PC-9 (cell line): ENCODE data around the gene SYCP2. TPM values are rescaled to one million over a fixed set of nuclear protein-coding genes. Genes with fewer than 3 reads are reported as not detected.

ENCODE experiments used
- BruUV-seq: library from RNA; stranded (reverse); fragments of 400-500 nt; replicated peaks from 2 replicates; lab custom pipeline; 2021; lab: Mats Ljungman, UMichigan
- CTCF ChIA-PET: fragments of 300-600 bp; sonication (Branson Sonifier 250); formaldehyde crosslinking; loops from one replicate; lab custom pipeline; 2022; ENCODE audit warnings: antibody characterized with exemption; lab: Charles Lee
- POLR2A ChIA-PET: fragments of 300-600 bp; sonication (Branson Sonifier 250); formaldehyde crosslinking; loops from one replicate; lab custom pipeline; 2022; ENCODE audit warnings: antibody characterized with exemption; ENCODE audit not compliant: unreplicated experiment; lab: Charles Lee
- DNase-seq, 2 experiments: peaks; one replicate each; pipeline versions ENCODE4 v3.0.0 to v3.0.0-alpha.2; 2015 to 2022; ENCODE audit warnings: mixed read lengths in 1 of 2
- H2AFZ ChIP-seq: fragments of 200-600 bp; sonication (generic); 2 replicates; pipeline ENCODE4 v1.8.1; 2017; ENCODE audit warnings: antibody characterized with exemption
- H3F3A ChIP-seq: fragments of 200-600 bp; sonication (generic); 2 replicates; pipeline ENCODE4 v1.8.1; 2017; ENCODE audit warnings: antibody characterized with exemption, mild to moderate bottlenecking, low read depth; ENCODE audit not compliant: insufficient read depth
- H3K27ac ChIP-seq: fragments of 200-600 bp; sonication (generic); 2 replicates; pipeline ENCODE4 v1.6.1; 2016; ENCODE audit warnings: mixed run types
- H3K27me3 ChIP-seq: fragments of 200-600 bp; sonication (generic); 2 replicates; pipeline ENCODE4 v1.6.1; 2016; ENCODE audit warnings: low read depth, mixed run types; ENCODE audit not compliant: insufficient read depth
- H3K36me3 ChIP-seq: fragments of 200-600 bp; sonication (generic); 2 replicates; pipeline ENCODE4 v1.6.1; 2016; ENCODE audit warnings: low read depth, mixed run types
- H3K4me1 ChIP-seq: fragments of 200-600 bp; sonication (generic); replicated peaks from 2 replicates; pipeline ENCODE4 v1.6.1; 2016; ENCODE audit warnings: mixed run types; ENCODE audit not compliant: insufficient read depth
- H3K4me2 ChIP-seq: fragments of 200-600 bp; sonication (generic); 2 replicates; pipeline ENCODE4 v1.6.1; 2017; ENCODE audit warnings: mixed run types
- H3K4me3 ChIP-seq: fragments of 200-600 bp; sonication (generic); 2 replicates; pipeline ENCODE4 v1.6.1; 2016; ENCODE audit warnings: mixed run types
- H3K79me2 ChIP-seq: fragments of 200-600 bp; sonication (generic); 2 replicates; pipeline ENCODE4 v1.6.1; 2017; ENCODE audit warnings: low read depth, mixed run types
- H3K9me2 ChIP-seq: fragments of 200-600 bp; sonication (generic); 2 replicates; pipeline ENCODE4 v1.8.1; 2017; ENCODE audit warnings: mild to moderate bottlenecking; ENCODE audit not compliant: insufficient read depth
- H3K9me3 ChIP-seq: fragments of 200-600 bp; sonication (generic); 2 replicates; pipeline ENCODE4 v1.8.1; 2016; ENCODE audit warnings: low read depth; ENCODE audit not compliant: insufficient read depth
- H4K20me1 ChIP-seq: fragments of 200-600 bp; sonication (generic); 2 replicates; pipeline ENCODE4 v1.8.1; 2017; ENCODE audit not compliant: insufficient read depth
- CTCF ChIP-seq: fragments of 200-600 bp; sonication (generic); conservative IDR thresholded peaks from 2 replicates; pipeline ENCODE4 v1.6.1; 2017; ENCODE audit warnings: mixed run types, antibody characterized with exemption, mild to moderate bottlenecking, moderate library complexity
- EZH2 ChIP-seq: fragments of 200-600 bp; sonication (generic); IDR thresholded peaks from 2 replicates; pipeline ENCODE4 v1.8.0; 2017; ENCODE audit warnings: antibody characterized with exemption, low read depth
- intact Hi-C: fragments of 100-400 bp; cut with micrococcal nuclease; formaldehyde crosslinking; loops from one replicate; pipeline ENCODE4 v1.10.0; 2022; ENCODE audit not compliant: unreplicated experiment
- total RNA-seq: library from RNA; stranded (reverse); gene quantifications from 2 replicates; pipeline ENCODE4 v1.2.3, GENCODE V29; 2021

SYCP2 gene
- total RNA-seq, 1 experiment from 2014 or later: 1.8 TPM

GRCh38 chr20:59850018-59850641 lies 83.3 kb downstream of the SYCP2 start:
- no peak overlapping the region for H3K27ac ChIP-seq
- no TSS peak for BruUV-seq
- ChIA-PET CTCF (interaction anchor here (0.6 to 3.5 kb wide), 4 partner anchors 13 to 99 kb away, joined by 3 to 42 read pairs (median 4); no protein-coding TSS in a partner anchor), POLR2A (interaction anchor here (0.6 kb wide), 1 partner anchor 1170 kb away, joined by 3 read pairs; no protein-coding TSS in a partner anchor)
- H3K27me3 ChIP-seq: no peaks in the 10 kb centered on the region
- TF ChIP-seq CTCF (peak; percentile 92), EZH2 (no peak)
- no peaks in the 10 kb centered on the region for H3K79me2 ChIP-seq
- peaks cover 17% of the 10 kb centered on the region for H3K4me1 ChIP-seq
- no peaks in the 10 kb centered on the region for H3K36me3 ChIP-seq
- H4K20me1 ChIP-seq: no peaks in the 10 kb centered on the region
- H3K4me3 ChIP-seq: no peak overlapping the region
- no peak for DNase-seq
- intact Hi-C loops: loop anchor here (1.0 kb wide), 2 partner anchors 67 to 252 kb away; no protein-coding TSS in a partner anchor
- no peaks in the 10 kb centered on the region for H3K9me2 ChIP-seq
- H2AFZ ChIP-seq: no peak overlapping the region
- H3F3A ChIP-seq: peaks cover 16% of the 10 kb centered on the region; the same call in 1 of the 2 replicates
- H3K4me2 ChIP-seq: no peak overlapping the region
- no peaks in the 10 kb centered on the region for H3K9me3 ChIP-seq

- intact Hi-C loops: loop anchor here (10.0 kb wide), 1 partner anchor 207 kb away; no protein-coding TSS in a partner anchor
- Histone ChIP-seq H2AFZ (no peak overlapping the region), H3K27ac (no peak overlapping the region), H3K4me2 (no peak overlapping the region), H3K27me3 (no peaks in the 10 kb centered on the region), H3K79me2 (no peaks in the 10 kb centered on the region), H3K4me3 (no peak overlapping the region), H3K36me3 (no peaks in the 10 kb centered on the region), H3K4me1 (peaks cover 27% of the 10 kb centered on the region), H4K20me1 (no peaks in the 10 kb centered on the region), H3F3A (peaks cover 18% of the 10 kb centered on the region; the same call in 1 of the 2 replicates), H3K9me2 (no peaks in the 10 kb centered on the region), H3K9me3 (no peaks in the 10 kb centered on the region)
- POLR2A ChIA-PET: no interaction called here
- TF ChIP-seq EZH2 (no peak), CTCF (no peak)
- no TSS peak for BruUV-seq
- CTCF ChIA-PET: interaction anchor here (1.6 kb wide), 1 partner anchor 65 kb away, joined by 9 read pairs; no protein-coding TSS in a partner anchor
- no peak for DNase-seq
Observed at GRCh38 chr20:59848182-59848581, 85.3 kb downstream of the SYCP2 start.

- H3K36me3 ChIP-seq: no peaks in the 10 kb centered on the region
- TF ChIP-seq CTCF: no peak
- TF ChIP-seq EZH2: no peak
- H3K79me2 ChIP-seq: no peaks in the 10 kb centered on the region
- BruUV-seq: no TSS peak
- no peak overlapping the region for H3K4me3 ChIP-seq
- H3K4me2 ChIP-seq: peak overlapping the region; percentile 35
- ChIA-PET CTCF (no interaction called here), POLR2A (no interaction called here)
- H3K27me3 ChIP-seq: no peaks in the 10 kb centered on the region
- no peaks in the 10 kb centered on the region for H3K9me2 ChIP-seq
- H3K9me3 ChIP-seq: no peaks in the 10 kb centered on the region
- peaks cover 27% of the 10 kb centered on the region for H3K4me1 ChIP-seq
- intact Hi-C loops: loop anchor here (10.0 kb wide), 1 partner anchor 209 kb away; no protein-coding TSS in a partner anchor
- peaks cover 18% of the 10 kb centered on the region; the same call in 1 of the 2 replicates for H3F3A ChIP-seq
- DNase-seq: peak in 1 of 2 experiments; percentile 90
- peak overlapping the region; percentile 47 for H3K27ac ChIP-seq
- no peaks in the 10 kb centered on the region for H4K20me1 ChIP-seq
- H2AFZ ChIP-seq: no peak overlapping the region
Observed at GRCh38 chr20:59845472-59845871, 88.0 kb downstream of the SYCP2 start.
